Measurements from ENCODE around the gene ADCY10. TPM values are rescaled to one million over a fixed set of nuclear protein-coding genes. Genes with fewer than 3 reads are reported as not detected.
A peak's percentile ranks its signal among the peaks of the same experiment; 100 is the strongest.

ADCY10 gene
- total and polyA plus RNA-seq, 2 donors (not counting 3 experiments of a cell fraction or from before 2014, with no cell fraction given) = not detected

- Histone ChIP-seq H3K9ac (replicated peaks; ENCODE audit: extremely low read depth, insufficient read depth, low read length) (peak within 1 kb of the TSS; percentile 95), H3K36me3 (ENCODE audit: control insufficient read depth in 2 of 2, extremely low read depth in 1 of 2, insufficient read depth in 2 of 2, low read length in 2 of 2) (no peaks in the 10 kb centered on the region), H3K9me1 (replicated peaks; ENCODE audit: control insufficient read depth, extremely low read depth, insufficient read depth, low read length) (no peaks in the 10 kb centered on the region), H2AFZ (ENCODE audit: low read depth, low read length) (peak within 1 kb of the TSS; percentile 49), H3K27me3 (ENCODE audit: control insufficient read depth in 2 of 2, insufficient read depth in 2 of 2, low read length in 2 of 2) (no peaks in the 10 kb centered on the region), H3K9me3 (replicated peaks; ENCODE audit: control insufficient read depth, insufficient read depth, low read length) (no peaks in the 10 kb centered on the region), H4K20me1 (replicated peaks; ENCODE audit: control insufficient read depth, extremely low read depth, insufficient read depth, low read length) (no peaks in the 10 kb centered on the region), H3K4me2 (ENCODE audit: insufficient read depth, low read length) (peak within 1 kb of the TSS; percentile 97), H3K4me3 (replicated peaks in 1 of 3; ENCODE audit: insufficient read depth in 1 of 3, low read depth in 1 of 3, low read length in 3 of 3) (peak within 1 kb of the TSS; percentile 87 to 95 (median 93)), H3K4me1 (ENCODE audit: control insufficient read depth, extremely low read depth, insufficient read depth, low read length) (peaks cover 18% of the 10 kb centered on the region), H3K79me2 (ENCODE audit: control insufficient read depth, insufficient read depth, low read length) (peaks cover 55% of the 10 kb centered on the region), H3K27ac (ENCODE audit: insufficient read depth, low read depth, low read length) (peak within 1 kb of the TSS; percentile 93)
- intact Hi-C loops (cut with micrococcal nuclease) = loop anchor here (1.0 to 5.0 kb wide), 9 partner anchors 10 to 324 kb away; partner anchors contain the start of gene MPZL1
- CTCF ChIA-PET = interaction anchor here (1.0 to 1.8 kb wide), 3 partner anchors 42 to 148 kb away, joined by 3 to 9 read pairs (median 4); no protein-coding TSS in a partner anchor
- DNase-seq (ENCODE audit: low read depth, low spot score) (peak; percentile 71), FAIRE-seq (peak; percentile 83)
- dilution Hi-C loops (cut with MboI; ENCODE audit: extremely low pct_ligation_motif_present, low sequenced_read_pairs) = no loop called here
- POLR2A ChIA-PET = interaction anchor here (0.7 kb wide), 2 partner anchors 9 to 13 kb away, joined by 3 to 7 read pairs; no protein-coding TSS in a partner anchor
- TF ChIP-seq JUN (IDR thresholded peaks at IDR 0.05; ENCODE audit: borderline replicate concordance, insufficient read depth, insufficient read length, low read depth) (no peak), EZH2 (IDR thresholded peaks at IDR 0.05; ENCODE audit: borderline replicate concordance, low read depth, low read length, severe bottlenecking) (no peak), CTCF (IDR thresholded peaks at IDR 0.05; ENCODE audit: extremely low read depth in 1 of 2, insufficient read depth in 1 of 2, low read depth in 1 of 2, low read length in 2 of 2) (no peak), GATA2 (IDR thresholded peaks at IDR 0.05; ENCODE audit: insufficient read depth, insufficient read length, low read depth, low read length) (no peak), POLR2AphosphoS5 (IDR thresholded peaks at IDR 0.05; ENCODE audit: insufficient read depth, low read depth, low read length) (no peak), MYC (IDR thresholded peaks at IDR 0.05; ENCODE audit: low read depth, low read length) (no peak), FOS (IDR thresholded peaks at IDR 0.05; ENCODE audit: borderline replicate concordance, insufficient read depth, low read length) (no peak), POLR2A (IDR thresholded peaks at IDR 0.05; ENCODE audit: low read depth, low read length) (no peak)
- TF ChIP-seq, protein P1, sequence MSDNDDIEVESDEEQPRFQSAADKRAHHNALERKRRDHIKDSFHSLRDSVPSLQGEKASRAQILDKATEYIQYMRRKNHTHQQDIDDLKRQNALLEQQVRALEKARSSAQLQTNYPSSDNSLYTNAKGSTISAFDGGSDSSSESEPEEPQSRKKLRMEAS (IDR thresholded peaks at IDR 0.05; ENCODE audit: insufficient read depth, insufficient read length) = no peak
- TSS peak; percentile 30 for BruUV-seq (replicated peaks)
Observed at GRCh38 chr1:167936930-167937708, 23.2 kb upstream of the ADCY10 start, which contains the start of gene MPC2. Gene MPC2 (minus strand): TSS chr1:167937072. CDS start chr1:167935841, 1,231 bp downstream.
